ENCODE data around the gene CPE.

The CPE gene

DNA sequence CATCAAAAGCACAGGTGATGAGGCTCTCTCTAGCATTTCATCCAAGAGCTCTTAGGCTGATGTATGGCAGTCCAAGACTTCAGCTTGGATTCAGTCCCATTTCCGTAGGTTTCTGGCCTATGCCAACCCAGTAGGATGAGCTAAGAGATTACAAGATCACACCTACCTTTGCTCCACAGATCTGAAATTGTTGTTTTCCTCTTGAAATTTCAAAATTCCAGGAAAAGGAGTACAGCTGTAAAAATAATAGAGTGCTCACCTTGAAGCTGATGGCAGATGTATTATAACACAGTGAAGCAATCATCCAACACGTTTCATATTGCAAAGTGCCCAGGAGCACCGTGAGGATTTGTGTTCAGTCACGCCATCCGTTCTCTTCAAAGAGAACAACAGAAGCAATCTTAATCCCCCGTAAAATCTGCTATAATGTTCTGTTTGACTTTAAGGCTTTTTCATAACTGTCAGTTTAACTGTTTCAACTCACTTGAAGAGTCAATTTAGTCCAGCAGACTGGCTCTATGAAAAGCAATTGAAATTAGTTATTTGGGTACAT is 137.5 kb downstream of the CPE start:
- DNase-seq: no peak

DNA sequence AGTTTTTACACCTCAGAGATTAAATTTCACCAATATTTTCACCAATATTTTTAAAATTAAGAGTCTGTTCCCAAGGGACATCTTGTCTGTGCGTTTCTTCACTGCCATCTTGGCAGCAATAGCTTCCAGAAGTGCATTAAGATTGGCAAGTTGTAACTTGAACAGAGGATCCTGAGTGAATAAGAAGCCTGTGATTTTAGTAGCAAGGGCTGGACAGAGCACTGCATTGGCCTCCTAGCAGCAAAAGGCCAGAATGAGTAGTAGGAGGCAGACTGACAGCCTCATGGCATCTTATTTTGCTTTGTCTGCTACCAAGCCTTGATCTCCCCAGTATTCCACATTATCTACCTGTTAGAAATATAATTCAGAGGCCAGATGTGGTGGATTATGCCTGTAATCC is 138.4 kb downstream of the CPE start:
- no peak for DNase-seq

DNA sequence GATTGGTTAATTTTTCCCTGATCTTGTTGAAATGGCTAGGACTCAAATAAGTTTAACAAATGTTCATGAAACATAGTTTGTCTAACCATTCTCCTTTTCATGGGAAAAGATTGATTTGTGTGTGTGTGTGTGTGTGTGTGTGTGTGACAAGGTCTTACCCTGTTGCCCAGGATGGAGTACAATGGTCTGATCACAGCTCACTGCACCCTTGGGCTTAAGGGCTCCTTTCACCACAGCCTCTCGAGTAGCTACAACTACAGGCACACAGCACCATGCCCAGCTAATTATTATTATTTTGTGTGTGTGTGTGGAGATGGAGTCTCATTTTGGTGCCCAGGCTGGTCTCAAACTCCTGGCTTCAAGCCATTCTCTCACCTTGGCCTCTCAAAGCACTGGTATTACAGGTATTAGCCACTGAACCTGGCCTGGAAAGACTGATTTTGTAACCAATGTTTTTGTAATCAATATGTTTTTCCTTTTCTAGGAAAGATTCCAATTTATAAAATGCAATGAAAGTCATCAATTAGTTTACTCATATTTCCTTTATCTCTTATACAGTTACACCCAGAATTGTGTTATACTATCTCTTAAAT is 139.3 kb downstream of the CPE start:
- no peak for DNase-seq

DNA sequence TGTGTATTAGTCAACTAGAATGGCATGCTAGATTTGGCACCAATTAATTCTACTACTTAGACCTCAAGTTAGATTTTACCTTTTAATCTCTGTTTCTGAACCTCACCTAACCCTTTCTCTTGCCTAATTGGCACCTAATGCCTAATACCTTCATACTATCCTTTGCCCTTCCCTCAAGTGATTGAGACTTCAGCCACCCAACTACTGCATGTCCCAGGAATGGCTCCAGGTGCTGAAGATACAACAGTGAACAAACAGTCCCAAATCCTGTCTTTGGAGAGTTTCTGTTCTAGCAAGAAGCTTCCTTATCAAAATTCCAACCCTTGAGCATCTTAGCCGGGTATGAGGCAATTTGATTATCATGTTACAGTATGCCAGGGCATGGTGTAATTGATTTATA is 139.9 kb downstream of the CPE start:
- DNase-seq: no peak

DNA sequence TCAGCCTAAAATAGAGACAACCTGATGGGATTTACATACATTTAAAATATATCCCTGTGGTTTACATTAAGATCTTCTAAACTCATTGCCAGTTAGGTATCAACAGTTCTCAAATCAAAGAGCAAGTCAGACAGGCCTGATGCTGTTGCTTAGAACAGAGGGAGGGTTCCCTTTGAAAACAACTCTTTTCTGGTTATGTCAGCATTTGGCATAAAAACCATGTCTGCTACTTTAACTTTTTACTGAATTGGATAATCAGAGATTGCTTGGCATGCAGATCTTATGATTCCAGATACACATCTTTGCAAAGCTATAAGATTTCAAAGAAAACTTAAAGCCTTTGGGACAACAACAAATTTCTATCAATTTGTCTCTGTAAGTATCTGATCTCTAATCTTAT is 140.8 kb downstream of the CPE start:
- DNase-seq: no peak

DNA sequence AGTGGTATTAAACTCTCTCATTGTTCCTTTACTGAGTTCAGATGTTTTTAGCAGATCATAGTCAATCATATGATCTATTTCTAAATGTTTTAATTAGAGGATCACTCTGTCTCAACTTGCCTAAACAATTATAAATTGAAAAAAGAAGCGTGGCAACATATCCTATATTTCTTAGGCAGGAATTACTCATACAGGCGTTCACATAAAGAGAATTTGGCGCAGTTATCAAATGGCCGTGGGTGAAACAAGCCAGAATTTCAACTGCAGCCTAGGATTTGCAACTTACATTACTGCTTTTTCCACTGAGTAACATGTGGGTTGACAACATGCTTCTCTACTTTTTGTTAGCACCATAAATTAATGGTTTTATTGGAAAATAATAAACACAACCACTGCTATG is 141.3 kb downstream of the CPE start:
- no peak for DNase-seq

DNA sequence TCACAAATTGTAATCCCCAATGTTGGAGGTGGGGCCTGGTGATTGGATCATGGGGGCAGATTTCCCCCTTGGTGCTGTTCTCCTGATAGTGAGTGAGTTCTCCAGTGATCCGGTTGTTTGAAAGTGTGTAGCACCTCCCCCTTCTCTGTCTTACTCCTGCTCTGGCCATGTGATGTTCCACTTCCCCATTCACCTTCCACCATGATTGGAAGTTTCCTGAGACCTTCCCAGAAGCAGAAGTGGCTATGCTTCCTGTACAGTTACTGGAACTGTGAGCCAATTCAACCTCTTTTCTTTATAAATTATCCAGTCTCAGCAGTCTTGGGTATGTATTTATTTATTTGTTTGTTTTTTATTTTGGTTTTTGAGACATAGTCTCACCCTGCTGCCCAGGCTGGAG is 143.2 kb downstream of the CPE start:
- no peak for DNase-seq

DNA sequence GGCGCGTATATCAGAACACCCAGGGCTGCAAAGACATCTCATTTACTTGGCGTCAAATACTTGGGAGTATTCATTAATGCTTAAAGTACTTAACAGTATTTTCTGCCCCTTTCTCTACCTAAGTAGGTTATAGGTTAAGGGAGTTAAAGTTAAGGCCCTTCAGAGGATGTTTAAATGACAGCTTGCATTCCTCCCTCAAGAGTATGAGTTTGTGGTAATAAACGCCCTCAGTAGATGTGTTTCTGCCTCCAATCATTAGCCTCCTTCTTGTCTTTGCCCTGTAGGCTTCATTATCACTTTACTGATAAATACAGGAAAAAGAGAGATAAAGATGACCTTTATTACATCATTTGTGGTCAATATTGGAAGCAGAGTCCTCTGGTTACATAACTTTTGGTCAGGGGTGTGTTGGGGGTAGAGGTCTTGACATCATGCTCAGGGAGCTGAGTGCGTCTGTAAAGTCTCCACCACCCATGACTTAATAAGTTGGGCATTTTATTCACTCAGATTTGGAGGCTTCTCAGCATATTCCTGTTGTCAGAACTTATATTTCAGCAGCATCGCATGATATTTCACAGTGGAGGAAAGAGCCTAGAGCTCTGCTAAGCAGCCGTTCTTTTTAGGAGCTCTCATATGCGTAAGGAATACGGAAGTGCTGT is 145.9 kb downstream of the CPE start:
- no peak for DNase-seq

DNA sequence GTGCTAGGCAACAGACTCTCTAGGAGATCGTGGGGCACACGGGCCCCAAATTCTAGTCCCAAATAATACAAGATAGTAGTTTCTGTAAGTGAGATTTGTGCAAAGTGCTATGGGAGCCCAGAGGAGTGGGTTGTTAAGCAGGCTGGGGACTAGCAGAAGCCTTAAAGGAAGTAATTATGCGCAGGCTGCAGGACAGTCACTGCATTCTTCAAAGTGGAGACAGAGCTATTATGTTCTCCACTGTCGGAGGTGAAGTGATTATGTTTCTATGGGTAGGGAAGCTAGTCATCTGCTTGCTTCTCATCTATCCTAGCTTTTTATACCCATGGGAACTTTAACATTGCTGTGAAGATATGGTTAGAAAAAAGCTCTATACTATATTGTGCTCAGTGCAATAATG is 154.2 kb downstream of the CPE start:
- DNase-seq: no peak

DNA sequence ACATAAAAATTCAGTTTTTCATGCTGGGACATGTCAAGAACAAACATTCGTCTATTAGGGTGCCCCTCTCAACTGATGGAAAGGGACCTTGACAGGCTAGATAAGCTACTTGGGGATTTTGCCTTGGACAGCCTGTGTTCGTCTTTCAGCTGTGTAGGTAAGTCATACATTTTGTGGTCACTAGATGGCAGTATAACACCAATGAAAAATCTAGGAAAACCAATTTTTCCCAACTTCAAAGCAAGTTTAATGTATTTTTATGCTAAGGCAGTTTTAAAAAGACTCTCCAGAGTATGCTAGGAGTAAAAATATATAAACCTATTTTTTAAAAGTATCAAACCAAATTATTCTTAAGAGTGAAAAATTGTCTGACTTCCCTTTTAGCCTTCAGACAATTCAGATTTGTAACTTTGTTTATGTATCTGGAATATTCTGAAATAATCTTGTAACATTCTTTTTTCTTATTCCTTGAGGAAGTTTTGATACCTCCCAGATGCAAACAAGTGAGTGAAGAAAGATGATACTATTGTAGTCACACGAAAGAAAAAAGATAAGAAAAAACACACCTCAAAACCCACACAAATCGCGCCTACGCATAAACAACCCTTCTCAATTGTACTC is 158.3 kb downstream of the CPE start:
- peak; percentile 39 for DNase-seq

DNA sequence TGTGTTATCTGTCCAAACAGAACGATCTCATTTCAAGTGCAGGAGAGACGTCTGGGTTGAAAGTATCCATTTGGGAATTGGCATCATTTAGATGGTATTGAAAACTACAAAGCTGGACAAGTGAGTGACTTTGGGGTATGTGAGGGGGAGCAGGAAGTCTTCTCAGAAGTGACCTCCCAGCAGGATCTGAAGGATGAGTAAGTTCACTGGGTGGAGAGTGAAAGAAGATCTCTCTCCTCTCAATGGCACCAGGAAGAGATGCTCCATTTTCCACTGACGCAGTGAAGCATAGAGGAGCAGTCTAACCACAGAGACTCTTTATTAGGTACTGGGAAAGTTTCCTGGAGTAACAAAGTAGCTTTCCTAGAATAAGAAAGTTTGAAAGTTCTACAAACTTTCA is 161.0 kb downstream of the CPE start:
- no peak for DNase-seq

DNA sequence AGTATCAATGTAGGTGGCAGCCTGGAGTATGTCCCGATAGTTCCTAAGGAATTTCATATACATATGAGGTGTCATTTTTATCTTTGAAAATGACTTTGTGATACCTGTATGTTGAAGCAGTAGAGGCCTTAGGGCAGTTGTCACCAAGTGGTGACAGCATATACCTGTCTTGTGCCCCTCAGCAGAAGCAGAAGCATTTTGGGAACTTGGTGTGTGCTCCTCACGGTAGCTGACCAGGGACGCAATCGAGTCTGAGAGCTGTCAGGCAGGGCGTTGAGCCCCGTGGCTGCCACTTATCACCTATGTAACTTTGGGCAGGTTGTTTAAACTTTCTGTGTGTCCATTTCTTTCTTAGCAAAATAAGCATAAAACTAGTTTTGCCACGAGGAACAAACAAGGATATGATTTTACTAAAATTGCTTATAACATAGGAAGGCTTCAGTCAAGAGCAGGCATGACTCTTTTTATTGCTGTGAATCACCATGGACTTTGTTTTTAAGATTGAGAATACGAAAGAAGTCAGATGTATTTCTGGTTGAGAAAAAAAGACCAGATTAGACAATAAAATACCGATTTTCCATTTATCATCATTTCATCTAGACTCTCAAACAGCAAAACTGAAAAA is 161.5 kb downstream of the CPE start:
- DNase-seq: no peak

DNA sequence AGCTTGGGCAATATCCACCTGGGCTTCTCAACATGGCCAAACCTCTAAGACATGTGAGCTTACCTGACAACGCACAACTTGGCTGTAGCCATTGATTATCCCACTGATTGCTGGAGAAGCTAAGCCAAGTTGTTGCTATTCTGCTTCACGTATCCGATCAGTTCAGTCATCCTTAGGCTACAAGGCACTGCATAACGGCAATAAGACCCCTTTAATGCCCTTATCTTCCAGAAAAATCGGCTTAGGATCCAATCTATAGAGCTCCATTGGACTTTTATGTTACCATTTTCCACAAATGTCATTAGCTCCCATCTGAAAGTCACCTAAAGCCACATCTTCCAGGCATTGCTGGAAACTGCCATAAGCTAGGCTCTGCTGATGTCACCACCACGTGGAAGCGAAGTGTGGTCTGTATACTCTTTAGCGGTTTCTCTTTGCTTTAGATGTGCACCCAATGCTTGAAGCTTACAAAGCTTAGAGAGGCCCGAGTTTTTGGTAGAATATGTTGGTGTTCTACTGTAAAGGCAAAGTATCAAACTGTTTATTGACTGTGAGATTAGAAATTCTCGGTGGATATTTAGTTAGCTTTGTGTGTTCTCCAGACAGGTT is 163.1 kb downstream of the CPE start:
- DNase-seq: no peak

DNA sequence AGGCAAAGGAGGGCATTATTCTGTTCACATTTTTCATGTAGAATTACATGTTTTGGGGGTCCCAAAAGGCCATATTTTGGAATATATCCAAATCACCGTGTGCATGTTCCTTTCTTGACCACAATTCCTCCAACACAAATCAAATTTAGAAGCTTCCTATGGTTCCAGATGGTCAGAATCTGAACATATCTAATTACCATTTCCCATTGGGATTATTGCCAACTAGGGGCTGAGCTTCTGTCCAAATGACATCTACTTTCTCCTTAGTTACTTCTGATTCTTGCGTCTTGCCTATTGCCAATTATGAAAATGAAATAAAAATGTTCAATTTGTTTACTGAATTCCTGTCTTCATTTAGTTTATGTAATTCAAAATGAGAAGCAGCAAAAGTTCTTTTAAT is 163.7 kb downstream of the CPE start:
- no peak for DNase-seq
